LNCAP (cell line): ENCODE data around the gene ITPK1.

Source experiments
- CTCF ChIP-seq: fragments of 450-650 bp; IDR thresholded peaks from 2 replicates; pipeline ENCODE4 v1.5.1; 2017; ENCODE audit warnings: mild to moderate bottlenecking

ITPK1 gene

DNA sequence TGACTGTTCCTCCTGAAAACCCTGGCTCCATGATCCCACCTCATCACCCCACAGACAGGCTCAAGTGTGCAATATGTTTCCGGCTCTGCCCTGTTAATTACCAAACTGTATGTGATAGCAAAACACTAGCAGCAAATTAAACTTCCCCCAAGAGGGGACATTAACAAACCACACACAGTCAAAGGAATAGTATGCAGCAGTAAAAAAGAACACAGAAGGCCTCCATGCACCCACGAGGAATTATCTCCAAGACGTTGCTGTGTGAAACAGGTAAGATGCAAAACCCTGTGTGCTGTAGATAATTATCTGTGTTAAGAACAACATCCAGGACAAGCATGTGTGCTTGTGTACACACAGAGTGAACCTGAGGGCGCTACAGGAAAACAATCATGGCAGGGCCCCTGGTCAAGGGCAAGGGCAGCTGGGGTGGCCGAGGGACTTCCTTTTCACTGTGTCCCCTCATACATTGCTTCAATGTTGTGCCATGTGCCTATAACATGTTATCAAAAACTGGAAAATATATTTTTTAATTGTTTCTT is 35.8 kb downstream of the ITPK1 start:
- TF ChIP-seq CTCF = no peak

DNA sequence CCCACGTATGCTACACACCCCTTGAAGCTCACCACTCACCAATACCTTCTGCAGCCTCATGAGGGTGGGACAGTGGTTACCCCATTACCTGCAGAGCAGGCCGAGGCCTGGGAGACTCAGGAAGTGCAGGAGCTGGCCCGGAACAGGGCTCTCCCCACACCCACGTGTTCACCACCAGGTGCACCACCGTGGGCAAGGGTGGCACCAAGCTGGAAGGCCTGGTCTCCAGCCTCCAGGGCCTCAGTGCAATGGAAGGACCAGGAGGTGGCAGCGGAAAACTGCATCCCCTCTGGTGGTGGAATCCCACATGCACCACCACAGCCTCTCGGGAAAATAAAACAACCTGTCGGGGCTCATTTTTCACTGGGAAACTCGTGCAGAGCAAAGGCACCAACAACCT is 36.4 kb downstream of the ITPK1 start:
- TF ChIP-seq CTCF = no peak

DNA sequence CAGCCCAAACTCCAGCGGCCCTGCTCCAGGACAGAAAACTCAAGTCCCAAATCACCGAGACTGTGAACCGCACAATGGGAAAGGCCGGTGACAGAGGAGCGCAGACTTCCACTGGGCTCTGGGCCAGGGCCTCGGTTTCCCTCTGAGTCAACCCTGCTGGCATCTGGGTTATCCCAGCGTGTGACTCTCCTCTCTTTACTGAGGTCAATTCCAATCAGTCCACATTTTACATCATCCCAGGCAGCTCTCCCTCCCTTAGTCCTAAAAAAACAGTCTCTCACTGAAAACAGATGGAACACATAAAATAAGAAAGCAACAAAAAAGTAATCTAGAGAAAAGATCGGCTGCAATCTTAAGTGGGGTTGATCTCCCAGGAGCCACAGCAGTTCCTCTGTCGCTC is 36.9 kb downstream of the ITPK1 start:
- no peak for TF ChIP-seq CTCF

- no peak for TF ChIP-seq CTCF
These were observed 39.0 kb downstream of the ITPK1 start for GRCh38 chr14:93076755-93077154.

DNA sequence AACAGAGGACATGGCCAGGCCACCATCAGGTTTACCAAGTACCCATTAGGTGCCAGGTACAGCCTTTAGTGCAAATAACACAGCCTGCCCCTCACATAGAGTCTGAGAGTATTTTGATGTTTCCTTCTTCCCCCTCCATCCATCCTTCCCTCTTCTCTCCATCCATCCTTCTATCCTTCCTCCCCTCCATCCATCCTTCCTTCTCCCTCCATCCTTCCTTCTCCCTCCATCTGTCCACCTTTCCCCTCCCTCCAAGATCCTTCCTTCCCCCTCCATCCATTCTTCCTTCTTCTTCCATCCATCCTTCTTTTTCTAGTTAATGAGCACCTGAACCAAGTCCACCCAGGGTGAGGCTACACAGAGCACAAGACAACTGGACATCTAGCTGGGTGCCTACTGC is 39.8 kb downstream of the ITPK1 start:
- no peak for TF ChIP-seq CTCF

DNA sequence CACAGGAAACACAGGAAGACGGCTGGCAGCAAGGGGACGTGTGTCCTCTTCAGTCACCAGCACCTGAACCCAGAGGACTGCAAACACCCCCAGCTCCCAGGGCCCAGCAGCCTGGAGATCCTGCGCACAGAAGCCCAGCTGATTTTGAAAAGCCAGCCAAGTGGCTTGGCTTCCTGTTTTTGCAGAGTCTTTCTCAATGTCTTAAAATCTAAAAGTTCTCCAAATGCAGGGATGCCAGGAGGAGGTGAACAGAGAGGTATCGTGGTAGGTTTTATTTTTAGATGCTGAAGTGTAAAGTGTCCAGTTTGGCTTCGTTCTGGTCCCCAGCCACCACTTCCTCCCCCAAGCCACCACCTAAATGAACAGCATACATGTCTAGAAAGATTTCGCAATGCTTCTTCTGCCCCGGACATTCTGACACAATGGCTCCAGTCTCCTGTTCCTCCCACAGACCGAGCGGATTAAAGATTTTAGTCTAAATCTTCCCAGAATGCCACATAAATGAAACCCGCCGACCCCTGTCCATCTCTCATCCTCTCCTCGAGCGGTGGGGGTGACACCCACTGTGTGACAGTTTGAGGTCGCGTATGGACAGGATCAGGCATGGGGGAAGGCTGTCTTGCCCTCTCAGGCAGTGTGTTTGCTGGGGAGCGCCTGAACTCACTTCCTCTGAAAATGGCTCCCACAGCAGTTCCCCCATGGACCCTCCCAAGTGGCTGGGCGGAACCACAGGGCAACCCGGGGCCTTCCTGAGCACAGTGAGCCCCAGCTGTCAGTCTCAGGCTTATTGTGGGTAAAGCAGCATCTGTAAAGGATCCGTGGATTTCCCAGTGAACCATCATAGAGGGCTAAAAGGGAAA is 41.6 kb downstream of the ITPK1 start:
- no peak for TF ChIP-seq CTCF

- no peak for TF ChIP-seq CTCF
These were observed 42.4 kb downstream of the ITPK1 start for GRCh38 chr14:93073358-93073707.
